ENCODE data around the gene PRB4. TPM values are rescaled to one million over a fixed set of nuclear protein-coding genes. Genes with fewer than 3 reads are reported as not detected.

PRB4 gene
- total RNA-seq, 1 experiment from 2014 or later = not detected

- Histone ChIP-seq H3K27me3 (ENCODE audit: low read length) (no peaks in the 10 kb centered on the region), H3K4me2 (ENCODE audit: low read depth, low read length, poor library complexity, severe bottlenecking) (no peak within 1 kb of the TSS), H3K27ac (ENCODE audit: low read length) (no peak within 1 kb of the TSS), H3K36me3 (ENCODE audit: insufficient read depth, low read length) (no peaks in the 10 kb centered on the region), H3K9ac (ENCODE audit: low read length) (no peak within 1 kb of the TSS), H3K4me3 (ENCODE audit: low read length) (no peak within 1 kb of the TSS), H3K4me1 (ENCODE audit: low read length) (no peaks in the 10 kb centered on the region), H2AFZ (ENCODE audit: low read length) (no peak within 1 kb of the TSS), H4K20me1 (ENCODE audit: insufficient read depth, low read depth, low read length) (no peaks in the 10 kb centered on the region), H3K9me3 (ENCODE audit: low read length) (no peaks in the 10 kb centered on the region), H3K9me2 (replicated peaks; ENCODE audit: insufficient read depth, low read length) (no peaks in the 10 kb centered on the region), H3K79me2 (ENCODE audit: low read length) (no peaks in the 10 kb centered on the region)
- no peak for DNase-seq
Observed at GRCh38 chr12:11269607-11270006, 40.6 kb downstream of the PRB4 start, which contains the start of gene PRB3. TSS of gene PRB3 (minus strand) at chr12:11269707. CDS start at chr12:11269669, 38 bp downstream.

GRCh38 chr12:11264501-11264900, 45.7 kb downstream of the PRB4 start:
- Histone ChIP-seq H2AFZ (ENCODE audit: low read length) (no peak overlapping the region), H3K79me2 (ENCODE audit: low read length) (no peaks in the 10 kb centered on the region), H3K4me2 (ENCODE audit: low read depth, low read length, poor library complexity, severe bottlenecking) (no peak overlapping the region), H3K27me3 (ENCODE audit: low read length) (no peaks in the 10 kb centered on the region), H3K27ac (ENCODE audit: low read length) (no peak overlapping the region), H3K4me1 (ENCODE audit: low read length) (no peaks in the 10 kb centered on the region), H4K20me1 (ENCODE audit: insufficient read depth, low read depth, low read length) (no peaks in the 10 kb centered on the region), H3K36me3 (ENCODE audit: insufficient read depth, low read length) (no peaks in the 10 kb centered on the region), H3K9me2 (replicated peaks; ENCODE audit: insufficient read depth, low read length) (no peaks in the 10 kb centered on the region), H3K4me3 (ENCODE audit: low read length) (no peak overlapping the region), H3K9me3 (ENCODE audit: low read length) (no peaks in the 10 kb centered on the region), H3K9ac (ENCODE audit: low read length) (no peak overlapping the region)
- DNase-seq = no peak

Other genes with a start within 250 kb of the PRB4 start
- gene TAS2R46, start 248.1 kb downstream of the PRB4 start, total RNA-seq (2014; rRNA removed; shearing (Covaris generic); ENCODE audit: low replicate concordance) = 0.83 and 6.3 TPM in 2 replicates
- gene TAS2R43, start 218.1 kb downstream of the PRB4 start, total RNA-seq (2014; rRNA removed; shearing (Covaris generic); ENCODE audit: low replicate concordance) = 0.90 and 7.6 TPM in 2 replicates
- 6.0 and 13.9 TPM in 2 replicates for gene TAS2R30, start 175.8 kb downstream of the PRB4 start, total RNA-seq (2014; rRNA removed; shearing (Covaris generic); ENCODE audit: low replicate concordance)
- 4.9 and 9.0 TPM in 2 replicates for gene SMIM10L1, start 139.2 kb downstream of the PRB4 start, total RNA-seq (2014; rRNA removed; shearing (Covaris generic); ENCODE audit: low replicate concordance)
- not detected in 2 replicates for gene TAS2R42, start 123.5 kb downstream of the PRB4 start, total RNA-seq (2014; rRNA removed; shearing (Covaris generic); ENCODE audit: low replicate concordance)
- not detected in 2 replicates for gene PRB3, start 40.7 kb downstream of the PRB4 start, total RNA-seq (2014; rRNA removed; shearing (Covaris generic); ENCODE audit: low replicate concordance)
- not detected in 2 replicates for gene PRB2, start 85.1 kb upstream of the PRB4 start, total RNA-seq (2014; rRNA removed; shearing (Covaris generic); ENCODE audit: low replicate concordance)

All from Karpas-422 (cell line).